Osteoblast (primary cell): ENCODE measurements around the gene POPDC2. TPM values are rescaled to one million over a fixed set of nuclear protein-coding genes. Genes with fewer than 3 reads are reported as not detected.
A peak's percentile ranks its signal among the peaks of the same experiment; 100 is the strongest.

Experiments
- DNase-seq: peaks from one replicate; pipeline ENCODE4 v3.0.0; 2011; ENCODE audit warnings: low spot score, mixed read lengths; ENCODE audit not compliant: insufficient read length; ENCODE audit errors: missing footprints
- H2AFZ ChIP-seq: 2 replicates; pipeline ENCODE4 v1.6.0; 2011; ENCODE audit warnings: mild to moderate bottlenecking, low read length
- H3K27ac ChIP-seq: 2 replicates; pipeline ENCODE4 v1.5.1; 2011; ENCODE audit warnings: mild to moderate bottlenecking, low read depth, low read length, moderate library complexity
- H3K27me3 ChIP-seq: 2 replicates; pipeline ENCODE4 v1.6.0; 2012; ENCODE audit warnings: mild to moderate bottlenecking, control low read depth, inconsistent platforms, low read length, moderate library complexity; ENCODE audit not compliant: insufficient read depth
- H3K36me3 ChIP-seq: 2 replicates; pipeline ENCODE4 v1.5.1; 2011; ENCODE audit warnings: mild to moderate bottlenecking, low read length, control low read depth, moderate library complexity; ENCODE audit not compliant: insufficient read depth
- H3K4me1 ChIP-seq: 2 replicates; pipeline ENCODE4 v1.5.1; 2011; ENCODE audit warnings: mild to moderate bottlenecking, low read length, control low read depth, moderate library complexity; ENCODE audit not compliant: insufficient read depth
- H3K4me2 ChIP-seq: 2 replicates; pipeline ENCODE4 v1.6.0; 2011; ENCODE audit warnings: mild to moderate bottlenecking, low read length; ENCODE audit not compliant: insufficient read depth
- H3K4me3 ChIP-seq: fragments of 200-600 bp; sonication (generic); 3 replicates; pipeline ENCODE4 v1.5.1; 2012; ENCODE audit warnings: mild to moderate bottlenecking, low read length, inconsistent platforms; ENCODE audit not compliant: insufficient read depth
- H3K79me2 ChIP-seq: 2 replicates; pipeline ENCODE4 v1.6.0; 2012; ENCODE audit warnings: mild to moderate bottlenecking, low read length, control low read depth, inconsistent platforms; ENCODE audit not compliant: insufficient read depth
- H3K9me3 ChIP-seq: 2 replicates; pipeline ENCODE4 v1.5.1; 2011; ENCODE audit warnings: low read depth, low read length, control low read depth
- H4K20me1 ChIP-seq: 2 replicates; pipeline ENCODE4 v1.6.0; 2012; ENCODE audit warnings: mild to moderate bottlenecking, low read length, control low read depth; ENCODE audit not compliant: insufficient read depth
- CTCF ChIP-seq: IDR thresholded peaks from 2 replicates; pipeline ENCODE4 v1.5.1; 2011; ENCODE audit warnings: mild to moderate bottlenecking, low read depth, low read length, moderate library complexity; ENCODE audit errors: extremely low read depth
- total RNA-seq: library from RNA; depleted of rRNA; stranded (reverse); fragments of >200 nt; gene quantifications from 2 replicates; pipeline ENCODE4 v1.2.3, GENCODE V29; 2012

POPDC2 gene
- total RNA-seq, 1 donor, result 1.1 TPM

DNA sequence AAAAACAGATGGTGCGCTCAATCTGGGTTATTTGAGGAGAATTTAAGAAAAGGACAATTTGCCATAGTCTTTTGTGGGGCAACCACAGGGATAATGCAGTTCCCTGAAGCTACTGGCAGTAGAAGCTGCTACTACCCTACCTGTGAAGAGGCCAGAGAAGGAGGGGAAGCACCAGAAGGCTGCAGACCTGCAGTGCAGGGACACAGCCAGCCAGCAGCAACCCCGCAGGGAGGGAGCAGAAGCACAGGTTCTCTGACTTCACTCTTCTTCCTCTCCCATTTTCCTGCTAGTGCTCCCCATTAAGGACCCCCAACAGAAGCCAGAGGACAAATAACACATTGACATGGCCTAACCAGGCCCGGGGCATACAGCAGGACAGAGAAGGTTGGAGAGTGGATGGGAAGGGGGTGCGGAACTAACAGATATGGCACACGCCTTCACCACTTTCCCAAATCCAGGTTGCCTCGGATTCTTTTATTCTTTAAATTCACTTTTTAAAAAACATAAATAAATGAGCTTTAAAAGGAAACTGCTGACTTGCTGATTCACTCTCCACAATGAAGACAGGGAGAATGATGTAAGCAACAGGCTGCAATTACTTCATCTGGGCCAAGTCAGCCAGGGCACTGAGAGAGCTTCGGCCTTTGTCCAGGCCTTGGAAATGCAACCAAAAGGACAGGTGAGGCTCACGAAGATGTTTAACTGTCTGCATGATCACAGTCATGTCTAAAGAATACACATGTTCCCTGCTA, 30.1 kb downstream of the POPDC2 start:
- Histone ChIP-seq H3K79me2 (no peaks in the 10 kb centered on the region), H3K27me3 (no peaks in the 10 kb centered on the region), H3K9me3 (no peaks in the 10 kb centered on the region), H3K27ac (peak overlapping the region; percentile 82), H3K4me1 (peaks cover 36% of the 10 kb centered on the region), H3K4me2 (peak overlapping the region; percentile 25), H4K20me1 (no peaks in the 10 kb centered on the region), H3K4me3 (no peak overlapping the region), H2AFZ (peak overlapping the region; percentile 75), H3K36me3 (no peaks in the 10 kb centered on the region)
- TF ChIP-seq CTCF, result no peak
- peak; percentile 65 for DNase-seq

DNA sequence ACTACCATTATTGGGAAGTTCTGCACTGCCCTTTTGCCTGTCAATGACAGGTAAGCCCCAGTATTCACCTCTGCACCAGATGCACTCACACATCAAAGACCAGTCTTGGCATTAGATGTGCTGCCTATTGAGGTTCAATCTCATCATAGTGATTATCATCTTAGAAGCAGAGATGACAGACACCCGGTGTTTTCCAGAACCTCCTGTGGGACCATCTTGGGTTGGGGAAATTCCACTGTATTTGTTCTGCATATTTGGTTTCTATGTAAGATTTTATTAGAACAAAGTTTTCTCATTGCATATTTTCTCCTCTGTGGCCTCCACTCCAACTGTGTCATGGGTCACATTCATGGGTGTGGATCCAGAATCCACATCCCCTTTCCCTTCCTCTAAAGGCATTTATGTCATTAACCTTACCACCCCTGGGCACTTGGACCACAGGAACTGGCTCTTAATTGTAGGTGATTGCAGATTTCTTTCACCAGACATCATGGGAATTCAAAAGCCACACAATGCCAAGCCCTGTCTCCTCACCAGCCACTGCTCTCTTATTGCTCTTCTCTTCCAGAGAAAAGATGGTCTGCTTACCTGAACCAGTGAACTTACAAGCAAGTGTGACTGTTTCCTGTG, 31.5 kb downstream of the POPDC2 start:
- peak overlapping the region; percentile 42 for H3K27ac ChIP-seq

DNA sequence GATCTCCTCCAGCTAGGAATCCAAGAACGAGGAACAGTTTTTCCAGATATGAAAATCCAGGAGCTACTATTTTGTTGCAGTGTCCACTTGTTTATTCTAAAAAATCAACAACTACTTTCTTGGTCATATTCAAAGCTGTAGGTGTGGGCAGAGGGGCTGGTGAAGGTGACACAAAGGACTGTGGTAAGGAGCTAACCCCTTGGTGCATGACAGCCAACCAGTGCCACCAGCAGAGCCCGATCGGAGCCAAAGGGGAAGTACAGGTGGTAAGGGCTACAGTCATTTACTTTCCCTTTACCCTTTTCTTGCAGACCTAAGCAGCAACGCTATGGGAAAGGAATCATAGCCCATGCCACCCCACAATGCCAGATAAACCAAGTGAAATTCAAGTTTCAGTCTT, 32.0 kb downstream of the POPDC2 start:
- Histone ChIP-seq H3K27me3 (no peaks in the 10 kb centered on the region), H3K79me2 (no peaks in the 10 kb centered on the region), H3K27ac (no peak overlapping the region), H3K9me3 (no peaks in the 10 kb centered on the region), H3K4me1 (peaks cover 36% of the 10 kb centered on the region), H3K4me2 (no peak overlapping the region), H3K4me3 (no peak overlapping the region), H2AFZ (no peak overlapping the region), H3K36me3 (no peaks in the 10 kb centered on the region), H4K20me1 (no peaks in the 10 kb centered on the region)
- TF ChIP-seq CTCF, result no peak
- DNase-seq, result no peak

More for the DNA sequence above, 31.5 kb downstream of the POPDC2 start:
- Histone ChIP-seq H3K9me3 (no peaks in the 10 kb centered on the region), H3K4me3 (no peak overlapping the region), H4K20me1 (no peaks in the 10 kb centered on the region), H3K36me3 (no peaks in the 10 kb centered on the region), H3K27me3 (no peaks in the 10 kb centered on the region), H2AFZ (peak overlapping the region; percentile 11), H3K4me2 (peak overlapping the region; percentile 11), H3K79me2 (no peaks in the 10 kb centered on the region), H3K4me1 (peaks cover 36% of the 10 kb centered on the region)
- TF ChIP-seq CTCF, result no peak
- DNase-seq, result peak; percentile 43

GRCh38 chr3:119627461-119627860, 32.9 kb downstream of the POPDC2 start:
- H2AFZ ChIP-seq, result no peak overlapping the region
- TF ChIP-seq CTCF, result no peak

More at GRCh38 chr3:119627461-119627860, 32.9 kb downstream of the POPDC2 start:
- no peaks in the 10 kb centered on the region for H3K36me3 ChIP-seq
- no peaks in the 10 kb centered on the region for H3K79me2 ChIP-seq
- no peaks in the 10 kb centered on the region for H3K9me3 ChIP-seq
- H4K20me1 ChIP-seq, result no peaks in the 10 kb centered on the region
- H3K4me1 ChIP-seq, result peaks cover 36% of the 10 kb centered on the region
- H3K27me3 ChIP-seq, result no peaks in the 10 kb centered on the region
- no peak overlapping the region for H3K27ac ChIP-seq
- peak; percentile 51 for DNase-seq
- H3K4me3 ChIP-seq, result no peak overlapping the region
- H3K4me2 ChIP-seq, result no peak overlapping the region
